GM19025 (cell line): ENCODE measurements around the gene TEK.

Experiments
- ATAC-seq: cut with Tn5 transposase; IDR thresholded peaks from one replicate; pipeline ENCODE4 v1.9.1; 2021; ENCODE audit warnings: mild to moderate bottlenecking, low read depth, moderate library complexity; ENCODE audit not compliant: unreplicated experiment

The TEK gene

GRCh38 chr9:27168496-27168895 lies 59.5 kb downstream of the TEK start:
- ATAC-seq, result no peak

- ATAC-seq, result no peak
Measured at GRCh38 chr9:27168951-27169350, 59.9 kb downstream of the TEK start.

- ATAC-seq, result no peak
Measured at GRCh38 chr9:27176971-27177370, 67.9 kb downstream of the TEK start.

- ATAC-seq, result no peak
Measured at GRCh38 chr9:27179245-27179865, 70.3 kb downstream of the TEK start.

DNA sequence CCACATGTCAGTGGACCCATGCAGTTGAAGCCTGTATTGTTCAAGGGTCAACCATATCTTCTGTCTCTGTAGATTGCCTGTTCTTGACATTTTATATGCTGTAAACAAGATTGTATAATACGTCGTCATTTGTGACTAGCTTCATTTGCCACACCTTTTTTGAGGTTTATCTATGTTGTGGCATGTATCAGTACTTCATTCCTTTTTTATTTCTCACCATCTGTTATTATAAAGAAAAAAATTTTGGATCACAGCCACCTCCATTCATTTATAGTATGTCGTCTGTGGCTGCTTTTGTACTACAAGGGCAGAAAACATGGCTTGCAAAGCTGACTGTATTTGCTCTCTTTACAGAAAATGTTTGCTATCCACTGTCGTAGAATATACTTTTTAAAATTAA lies 72.4 kb downstream of the TEK start:
- ATAC-seq, result no peak

GRCh38 chr9:27182421-27182820 lies 73.4 kb downstream of the TEK start:
- ATAC-seq, result no peak

GRCh38 chr9:27183131-27183530 lies 74.1 kb downstream of the TEK start:
- ATAC-seq, result no peak

DNA sequence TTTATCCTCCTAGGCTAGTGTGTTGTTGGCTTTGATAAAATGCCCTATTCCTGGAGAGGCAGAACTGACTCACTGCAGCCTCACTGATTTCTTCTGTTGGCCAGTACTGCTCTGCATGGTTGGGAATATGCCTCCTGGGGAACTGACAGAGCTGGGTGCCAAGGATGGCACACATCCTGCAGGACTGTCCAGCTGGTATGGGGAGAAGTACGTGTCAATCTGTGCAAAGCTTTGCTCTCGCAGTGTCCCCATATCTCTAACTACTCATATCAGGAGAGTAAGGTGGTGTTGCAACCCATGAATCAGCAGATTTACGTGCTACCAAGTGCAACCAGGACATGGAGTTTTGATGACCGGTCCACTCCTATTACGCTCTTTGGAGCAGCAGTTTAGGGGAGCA lies 74.7 kb downstream of the TEK start:
- ATAC-seq, result no peak

- ATAC-seq, result no peak
Measured at GRCh38 chr9:27184556-27185351, 75.7 kb downstream of the TEK start.

GRCh38 chr9:27188426-27188825 lies 79.4 kb downstream of the TEK start:
- ATAC-seq, result no peak

- ATAC-seq, result no peak
Measured at GRCh38 chr9:27189426-27189825, 80.4 kb downstream of the TEK start.

- ATAC-seq, result no peak
Measured at GRCh38 chr9:27192291-27192960, 83.4 kb downstream of the TEK start.

GRCh38 chr9:27193886-27194285 lies 84.9 kb downstream of the TEK start:
- no peak for ATAC-seq

GRCh38 chr9:27194401-27195091 lies 85.5 kb downstream of the TEK start:
- ATAC-seq, result no peak

GRCh38 chr9:27195191-27195590 lies 86.2 kb downstream of the TEK start:
- no peak for ATAC-seq

GRCh38 chr9:27196383-27196782 lies 87.4 kb downstream of the TEK start:
- no peak for ATAC-seq

DNA sequence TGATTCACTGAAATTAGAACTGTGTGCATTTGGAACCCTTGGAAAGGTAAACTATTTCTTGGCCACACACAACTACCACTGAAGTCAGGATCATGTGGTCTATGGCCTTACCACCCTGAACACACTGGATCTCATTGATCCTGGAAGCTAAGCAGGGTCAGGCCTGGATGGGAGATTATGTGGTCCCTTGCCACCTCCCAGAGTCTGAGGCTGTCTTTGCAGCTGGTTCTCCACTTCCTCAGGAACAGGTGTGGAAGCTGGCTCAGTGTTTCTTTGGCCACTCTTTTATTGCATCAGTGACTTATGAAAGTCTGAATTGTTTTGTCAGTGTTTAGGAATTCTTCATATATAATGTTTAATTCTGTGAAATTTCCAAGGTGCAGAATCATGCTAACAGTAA lies 89.2 kb downstream of the TEK start:
- ATAC-seq, result no peak

DNA sequence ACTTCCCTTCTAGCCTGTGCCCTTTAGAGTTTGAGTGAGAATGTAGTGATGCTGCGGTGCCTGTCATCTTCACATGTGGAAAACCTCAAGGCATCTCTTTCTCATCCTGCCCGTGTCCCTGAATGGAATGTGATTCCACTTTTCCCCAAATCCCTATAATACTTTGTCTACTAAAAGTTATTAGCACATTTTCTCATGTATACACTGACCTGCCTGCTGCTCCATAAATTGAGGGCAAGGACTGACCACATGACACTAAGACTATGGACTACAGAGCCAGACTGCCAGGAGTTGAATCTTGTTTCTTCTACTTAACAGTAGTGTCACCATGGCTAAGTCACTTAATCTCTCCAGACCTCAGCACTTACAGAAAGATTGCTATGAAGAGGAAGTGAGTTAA lies 93.0 kb downstream of the TEK start:
- no peak for ATAC-seq

DNA sequence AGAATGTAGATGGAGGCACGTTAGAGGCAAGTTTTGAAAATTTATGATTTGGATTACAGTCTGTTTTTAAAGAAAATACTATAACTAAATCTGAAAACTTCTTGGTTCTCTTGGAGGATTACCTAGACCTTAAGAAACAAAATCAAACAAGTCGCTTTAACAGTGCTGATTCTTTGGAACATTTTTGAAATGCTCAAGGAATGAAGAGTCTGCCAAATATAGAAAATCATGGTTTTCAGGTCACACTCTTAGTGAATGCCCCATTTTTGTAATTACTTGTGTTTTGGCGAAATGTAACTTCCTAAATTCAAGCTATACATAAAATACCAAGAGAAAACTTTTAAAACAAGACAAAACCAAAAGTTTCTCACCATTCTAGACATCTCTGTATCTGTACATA lies 94.8 kb downstream of the TEK start:
- no peak for ATAC-seq

DNA sequence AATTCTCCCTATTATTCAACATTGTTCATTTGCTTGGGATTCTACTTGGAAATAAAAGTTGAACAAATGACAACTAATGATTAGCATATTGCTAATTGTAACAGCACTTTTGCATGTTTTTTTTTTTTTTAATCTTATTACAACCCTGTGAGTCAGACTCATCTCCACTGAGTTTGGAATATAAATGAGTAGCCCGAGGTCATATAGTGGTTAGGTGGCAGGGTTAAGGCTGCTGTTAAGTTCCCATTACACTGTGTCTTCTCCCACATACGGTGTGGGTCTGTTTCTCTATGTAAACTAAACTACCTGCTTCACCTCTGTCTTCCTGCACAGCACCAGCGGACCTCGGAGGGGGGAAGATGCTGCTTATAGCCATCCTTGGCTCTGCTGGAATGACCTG lies 95.6 kb downstream of the TEK start:
- no peak for ATAC-seq

- ATAC-seq, result no peak
Measured at GRCh38 chr9:27205198-27205597, 96.2 kb downstream of the TEK start.
